MCF 10A (cell line): Measurements from ENCODE around the gene CFAP43. TPM values are rescaled to one million over a fixed set of nuclear protein-coding genes. Genes with fewer than 3 reads are reported as not detected.
A peak's percentile ranks its signal among the peaks of the same experiment; 100 is the strongest.

Experiments used
- BruUV-seq: library from RNA; stranded (reverse); fragments of 400-500 nt; replicated peaks from 2 replicates; lab custom pipeline; 2021; lab: Mats Ljungman, UMichigan
- CTCF ChIA-PET: fragments of 300-600 bp; sonication (Branson Sonifier 250); formaldehyde crosslinking; extraction: SDS; loops from one replicate; lab custom pipeline; 2021; ENCODE audit warnings: antibody characterized with exemption, inconsistent platforms; lab: Yijun Ruan, JAX
- POLR2A ChIA-PET: fragments of 300-600, 350-650 bp; sonication (Branson Sonifier 250); formaldehyde crosslinking; extraction: SDS; loops from one replicate; lab custom pipeline; 2020; ENCODE audit warnings: antibody characterized with exemption, inconsistent platforms; lab: Yijun Ruan, JAX
- DNase-seq: peaks from one replicate; pipeline ENCODE4 v3.0.0-alpha.2; 2018; ENCODE audit not compliant: unreplicated experiment
- H3K27ac Mint-ChIP-seq: one replicate; pipeline ENCODE4 v1.8.0; 2022; ENCODE audit warnings: mild to moderate bottlenecking, low read depth, mixed read lengths; ENCODE audit not compliant: unreplicated experiment
- H3K27me3 Mint-ChIP-seq: one replicate; pipeline ENCODE4 v1.8.0; 2022; ENCODE audit warnings: mixed read lengths; ENCODE audit not compliant: insufficient read depth, unreplicated experiment
- H3K36me3 Mint-ChIP-seq: one replicate; pipeline ENCODE4 v1.8.0; 2022; ENCODE audit warnings: mild to moderate bottlenecking, moderate library complexity, mixed read lengths; ENCODE audit not compliant: insufficient read depth, unreplicated experiment
- H3K4me1 Mint-ChIP-seq: one replicate; pipeline ENCODE4 v1.8.0; 2022; ENCODE audit warnings: mixed read lengths; ENCODE audit not compliant: insufficient read depth, unreplicated experiment
- H3K4me3 Mint-ChIP-seq: one replicate; pipeline ENCODE4 v1.8.0; 2022; ENCODE audit warnings: mild to moderate bottlenecking, moderate library complexity, mixed read lengths; ENCODE audit not compliant: unreplicated experiment
- H3K9me3 Mint-ChIP-seq: one replicate; pipeline ENCODE4 v1.8.0; 2022; ENCODE audit warnings: mixed read lengths; ENCODE audit not compliant: unreplicated experiment
- CTCF ChIP-seq: fragments of 200-600 bp; IDR thresholded peaks from one replicate; pipeline ENCODE4 v1.8.0; 2022; ENCODE audit warnings: antibody characterized with exemption, mild to moderate bottlenecking; ENCODE audit not compliant: unreplicated experiment
- intact Hi-C: fragments of 100-400 bp; cut with micrococcal nuclease; formaldehyde crosslinking; loops from 2 replicates; pipeline ENCODE4 v1.14.1; 2022
- total RNA-seq: library from RNA; stranded (reverse); gene quantifications from 2 replicates; pipeline ENCODE4 v1.2.3, GENCODE V29; 2022

The CFAP43 gene
- total RNA-seq, 1 experiment from 2014 or later = 0.42 TPM

GRCh38 chr10:104209575-104210198 lies 22.5 kb downstream of the CFAP43 start:
- no TSS peak for BruUV-seq
- Mint-ChIP-seq H3K27ac (no peak overlapping the region), H3K9me3 (no peaks in the 10 kb centered on the region), H3K36me3 (peaks cover 4% of the 10 kb centered on the region), H3K4me3 (no peak overlapping the region), H3K27me3 (no peaks in the 10 kb centered on the region), H3K4me1 (no peaks in the 10 kb centered on the region)
- intact Hi-C loops = loop anchor here (1.0 to 5.0 kb wide), 4 partner anchors 87 to 321 kb away; partner anchors contain the start of gene SFR1
- peak; percentile 62 for DNase-seq
- ChIA-PET CTCF (interaction anchor here (0.8 to 1.4 kb wide), 3 partner anchors 68 to 498 kb away, joined by 3 to 7 read pairs (median 3); no protein-coding TSS in a partner anchor), POLR2A (interaction anchor here (0.9 to 2.2 kb wide), 5 partner anchors 46 to 181 kb away, joined by 3 to 8 read pairs (median 3); partner anchors contain the start of gene SFR1)
- peak; percentile 65 for TF ChIP-seq CTCF

GRCh38 chr10:104208730-104209129 lies 23.4 kb downstream of the CFAP43 start:
- Mint-ChIP-seq H3K27me3 (no peaks in the 10 kb centered on the region), H3K4me1 (no peaks in the 10 kb centered on the region), H3K36me3 (peaks cover 4% of the 10 kb centered on the region), H3K27ac (no peak overlapping the region), H3K9me3 (no peaks in the 10 kb centered on the region), H3K4me3 (no peak overlapping the region)
- DNase-seq = no peak
- no TSS peak for BruUV-seq
- intact Hi-C loops = loop anchor here (1.0 to 5.0 kb wide), 4 partner anchors 86 to 320 kb away; partner anchors contain the start of gene SFR1
- ChIA-PET CTCF (no interaction called here), POLR2A (interaction anchor here (0.5 to 0.6 kb wide), 2 partner anchors 135 to 141 kb away, joined by 3 read pairs; no protein-coding TSS in a partner anchor)
- no peak for TF ChIP-seq CTCF

GRCh38 chr10:104202231-104202630 lies 29.9 kb downstream of the CFAP43 start:
- Mint-ChIP-seq H3K27ac (no peak overlapping the region), H3K36me3 (no peaks in the 10 kb centered on the region), H3K4me3 (no peak overlapping the region), H3K9me3 (no peaks in the 10 kb centered on the region), H3K27me3 (no peaks in the 10 kb centered on the region), H3K4me1 (peaks cover 5% of the 10 kb centered on the region)
- ChIA-PET POLR2A (interaction anchor here (0.6 kb wide), 1 partner anchor 19 kb away, joined by 3 read pairs; no protein-coding TSS in a partner anchor), CTCF (no interaction called here)
- DNase-seq = no peak
- TF ChIP-seq CTCF = no peak
- BruUV-seq = no TSS peak
- intact Hi-C loops = no loop called here

GRCh38 chr10:104201636-104202035 lies 30.5 kb downstream of the CFAP43 start:
- ChIA-PET POLR2A (interaction anchor here (0.6 kb wide), 1 partner anchor 19 kb away, joined by 3 read pairs; no protein-coding TSS in a partner anchor), CTCF (no interaction called here)
- TF ChIP-seq CTCF = no peak
- H3K4me3 Mint-ChIP-seq = no peak overlapping the region
- H3K4me1 Mint-ChIP-seq = peaks cover 5% of the 10 kb centered on the region
- no TSS peak for BruUV-seq
- no peak for DNase-seq
- H3K27ac Mint-ChIP-seq = no peak overlapping the region
- no peaks in the 10 kb centered on the region for H3K36me3 Mint-ChIP-seq
- intact Hi-C loops = no loop called here
- H3K9me3 Mint-ChIP-seq = no peaks in the 10 kb centered on the region
- no peaks in the 10 kb centered on the region for H3K27me3 Mint-ChIP-seq
